Activated CD4-positive, alpha-beta memory T cell treated with anti-CD3 and anti-CD28 coated beads, Interleukin-2, amount 10 ng/mL, durations not matched to agents 7 days and 5 days (primary cell): ENCODE data around the gene MRPS27. TPM values are rescaled to one million over a fixed set of nuclear protein-coding genes. Genes with fewer than 3 reads are reported as not detected.

Experiments
- CTCF ChIA-PET: fragments of 350-600 bp; sonication (Branson Sonifier 250); formaldehyde crosslinking; loops from one replicate; lab custom pipeline; 2021; ENCODE audit warnings: antibody characterized with exemption, inconsistent platforms; lab: Charles Lee
- POLR2A ChIA-PET: fragments of 350-600 bp; sonication (Branson Sonifier 250); formaldehyde crosslinking; loops from one replicate; lab custom pipeline; 2021; ENCODE audit warnings: antibody characterized with exemption; lab: Charles Lee
- DNase-seq: peaks from one replicate; pipeline ENCODE4 v3.0.0-alpha.2; 2020
- H3K27ac Mint-ChIP-seq: one replicate; pipeline ENCODE4 v1.8.0; 2021; ENCODE audit warnings: mild to moderate bottlenecking, mixed read lengths
- H3K27me3 Mint-ChIP-seq: one replicate; pipeline ENCODE4 v1.8.0; 2021; ENCODE audit warnings: mixed read lengths
- H3K36me3 Mint-ChIP-seq: one replicate; pipeline ENCODE4 v1.8.0; 2021; ENCODE audit warnings: low read depth, mixed read lengths
- H3K4me1 Mint-ChIP-seq: one replicate; pipeline ENCODE4 v1.8.0; 2021; ENCODE audit warnings: mixed read lengths
- H3K4me3 Mint-ChIP-seq: one replicate; pipeline ENCODE4 v1.8.0; 2021; ENCODE audit warnings: mild to moderate bottlenecking, mixed read lengths
- H3K9me3 Mint-ChIP-seq: one replicate; pipeline ENCODE4 v1.8.0; 2021; ENCODE audit warnings: mixed read lengths
- total RNA-seq, 2 experiments: library from RNA; stranded (reverse); gene quantifications; one replicate each; pipeline ENCODE4 v1.2.3, GENCODE V29; 2021

Gene MRPS27
- total RNA-seq, 2 experiments from 2014 or later = 34.5 to 41.1 TPM

DNA sequence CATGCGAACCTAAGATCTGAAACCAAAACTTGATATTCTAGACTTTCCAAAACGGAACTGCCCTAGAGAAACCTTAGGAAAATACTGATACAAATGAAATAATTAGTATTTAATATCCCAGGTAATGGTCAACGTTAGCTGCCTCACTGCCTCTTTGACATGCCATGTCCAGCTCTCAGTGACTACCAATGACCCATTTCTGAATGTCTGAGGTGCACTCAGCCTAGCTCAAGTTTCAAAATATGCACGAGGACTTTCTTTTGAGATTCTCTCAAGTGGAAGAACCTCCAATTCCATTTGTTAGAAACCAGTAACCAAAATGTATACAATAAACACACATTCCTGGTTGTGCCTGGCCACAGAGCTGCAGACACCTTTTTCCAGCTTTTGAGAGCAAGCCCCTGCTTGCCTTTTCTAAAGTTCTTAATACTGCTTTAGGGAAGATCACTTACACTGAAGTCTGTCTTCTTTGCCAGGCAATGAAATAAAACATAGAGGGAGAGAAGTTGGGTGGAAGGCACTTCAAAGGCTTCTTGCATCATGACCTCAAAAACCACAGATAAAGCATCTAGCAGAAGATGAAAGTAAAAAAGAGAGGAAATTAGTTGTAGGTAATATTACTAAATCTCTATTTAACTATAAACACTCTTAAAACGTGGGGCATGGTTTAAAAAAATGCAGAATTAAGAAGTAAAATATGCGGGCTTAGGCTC is 87.9 kb downstream of the MRPS27 start:
- no peak for DNase-seq
- peaks cover 32% of the 10 kb centered on the region for H3K4me1 Mint-ChIP-seq
- CTCF ChIA-PET = no interaction called here
- peaks cover 31% of the 10 kb centered on the region for H3K27me3 Mint-ChIP-seq
- H3K4me3 Mint-ChIP-seq = no peak overlapping the region
- no peaks in the 10 kb centered on the region for H3K9me3 Mint-ChIP-seq
- no peak overlapping the region for H3K27ac Mint-ChIP-seq
- H3K36me3 Mint-ChIP-seq = peaks cover 47% of the 10 kb centered on the region
- POLR2A ChIA-PET = interaction anchor here (0.8 to 1.4 kb wide), 3 partner anchors 11 to 76 kb away, joined by 3 to 6 read pairs (median 3); no protein-coding TSS in a partner anchor

DNA sequence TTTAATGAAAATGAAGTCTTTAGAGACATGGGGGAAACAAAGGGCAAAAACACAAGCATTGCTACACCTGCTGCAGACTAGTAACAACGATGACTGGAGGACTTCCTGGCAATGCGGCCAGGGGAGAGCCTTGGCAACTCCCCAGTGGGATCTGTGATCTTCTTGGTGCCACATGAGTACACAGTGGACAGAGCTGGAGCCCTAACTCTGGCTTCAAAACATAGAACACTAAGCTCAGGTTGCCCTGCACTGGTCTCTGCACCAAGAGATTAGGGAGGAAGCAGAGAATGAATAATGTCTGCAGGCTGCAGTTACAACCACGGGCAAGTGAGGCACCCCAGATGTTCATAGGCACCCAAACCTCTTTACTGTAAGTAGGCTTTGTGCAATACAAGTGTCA is 91.1 kb downstream of the MRPS27 start:
- Mint-ChIP-seq H3K4me3 (no peak overlapping the region), H3K36me3 (peaks cover 59% of the 10 kb centered on the region), H3K27me3 (peaks cover 18% of the 10 kb centered on the region), H3K9me3 (no peaks in the 10 kb centered on the region), H3K4me1 (peaks cover 15% of the 10 kb centered on the region), H3K27ac (no peak overlapping the region)
- ChIA-PET CTCF (interaction anchor here (1.2 kb wide), 1 partner anchor 15 kb away, joined by 3 read pairs; no protein-coding TSS in a partner anchor), POLR2A (no interaction called here)
- DNase-seq = no peak

- Mint-ChIP-seq H3K4me3 (no peak overlapping the region), H3K9me3 (no peaks in the 10 kb centered on the region), H3K27me3 (peaks cover 14% of the 10 kb centered on the region), H3K27ac (no peak overlapping the region), H3K36me3 (peaks cover 70% of the 10 kb centered on the region), H3K4me1 (peaks cover under 1% of the 10 kb centered on the region)
- POLR2A ChIA-PET = no interaction called here
- no peak for DNase-seq
- CTCF ChIA-PET = no interaction called here
Measured at GRCh38 chr5:72226950-72227349, 93.1 kb downstream of the MRPS27 start.

DNA sequence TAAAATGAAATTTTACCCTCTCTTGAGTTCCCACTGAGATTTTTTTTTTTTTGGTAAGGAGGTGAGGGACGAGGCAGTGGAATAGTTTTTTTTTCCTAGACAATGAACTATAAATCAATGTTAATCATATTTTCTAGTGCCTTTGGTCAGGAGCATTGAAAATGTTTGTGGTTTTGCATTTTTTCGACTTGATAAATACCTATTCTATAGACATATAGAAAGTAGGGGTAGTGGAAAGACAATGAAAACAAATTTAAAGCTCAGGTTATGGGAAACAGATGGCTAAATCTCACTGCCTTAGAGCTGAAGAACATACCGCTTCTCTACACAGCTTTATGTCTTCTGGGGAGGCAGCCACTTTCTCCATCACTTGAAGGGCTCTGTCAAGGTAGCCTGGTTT is 94.3 kb downstream of the MRPS27 start:
- Mint-ChIP-seq H3K36me3 (peaks cover 70% of the 10 kb centered on the region), H3K27me3 (peaks cover 7% of the 10 kb centered on the region)
- POLR2A ChIA-PET = no interaction called here

GRCh38 chr5:72224946-72225463 is 95.0 kb downstream of the MRPS27 start:
- POLR2A ChIA-PET = no interaction called here
- Mint-ChIP-seq H3K27ac (no peak overlapping the region), H3K4me1 (no peaks in the 10 kb centered on the region), H3K27me3 (no peaks in the 10 kb centered on the region), H3K9me3 (no peaks in the 10 kb centered on the region), H3K4me3 (no peak overlapping the region), H3K36me3 (peaks cover 69% of the 10 kb centered on the region)
- no peak for DNase-seq
- CTCF ChIA-PET = no interaction called here

More for the DNA sequence above, 94.3 kb downstream of the MRPS27 start:
- DNase-seq = no peak
- Mint-ChIP-seq H3K9me3 (no peaks in the 10 kb centered on the region), H3K4me3 (no peak overlapping the region), H3K4me1 (no peaks in the 10 kb centered on the region), H3K27ac (no peak overlapping the region)
- CTCF ChIA-PET = no interaction called here

DNA sequence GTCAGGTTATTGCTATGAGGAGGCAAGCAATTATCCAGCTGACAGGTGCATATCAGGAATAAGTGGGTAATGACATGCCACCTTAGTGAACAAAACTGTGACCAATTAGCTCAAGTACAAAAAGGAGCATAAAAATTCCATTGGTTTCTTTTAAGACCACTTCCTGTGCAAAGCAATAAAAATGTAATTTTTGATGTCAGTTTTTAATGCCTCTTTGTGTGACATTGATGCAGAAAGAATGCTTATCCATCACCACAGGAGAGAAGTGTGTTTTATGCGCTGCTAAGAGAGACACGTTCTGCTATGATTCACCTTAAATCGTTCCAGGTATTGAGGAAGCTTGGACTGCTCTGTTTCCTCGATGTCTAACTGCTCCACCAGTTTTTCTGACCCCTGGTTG is 96.7 kb downstream of the MRPS27 start:
- Mint-ChIP-seq H3K27ac (no peak overlapping the region), H3K9me3 (no peaks in the 10 kb centered on the region), H3K4me3 (no peak overlapping the region), H3K27me3 (no peaks in the 10 kb centered on the region), H3K36me3 (peaks cover 80% of the 10 kb centered on the region), H3K4me1 (no peaks in the 10 kb centered on the region)
- ChIA-PET POLR2A (interaction anchor here (1.1 kb wide), 1 partner anchor 11 kb away, joined by 4 read pairs; no protein-coding TSS in a partner anchor), CTCF (interaction anchor here (1.2 kb wide), 1 partner anchor 45 kb away, joined by 3 read pairs; no protein-coding TSS in a partner anchor)
- no peak for DNase-seq

- H3K4me3 Mint-ChIP-seq = no peak overlapping the region
- no peak overlapping the region for H3K27ac Mint-ChIP-seq
- ChIA-PET CTCF (no interaction called here), POLR2A (no interaction called here)
- H3K9me3 Mint-ChIP-seq = no peaks in the 10 kb centered on the region
- peaks cover 83% of the 10 kb centered on the region for H3K36me3 Mint-ChIP-seq
- DNase-seq = no peak
- no peaks in the 10 kb centered on the region for H3K27me3 Mint-ChIP-seq
- no peaks in the 10 kb centered on the region for H3K4me1 Mint-ChIP-seq
Measured at GRCh38 chr5:72222521-72222920, 97.5 kb downstream of the MRPS27 start.

- no peak overlapping the region for H3K27ac Mint-ChIP-seq
- no peak for DNase-seq
- no peaks in the 10 kb centered on the region for H3K27me3 Mint-ChIP-seq
- H3K4me1 Mint-ChIP-seq = no peaks in the 10 kb centered on the region
- peaks cover 84% of the 10 kb centered on the region for H3K36me3 Mint-ChIP-seq
- ChIA-PET POLR2A (interaction anchor here (1.4 kb wide), 2 partner anchors 10 to 26 kb away, joined by 3 to 4 read pairs; no protein-coding TSS in a partner anchor), CTCF (no interaction called here)
- H3K9me3 Mint-ChIP-seq = no peaks in the 10 kb centered on the region
- H3K4me3 Mint-ChIP-seq = no peak overlapping the region
Measured at GRCh38 chr5:72221541-72221940, 98.5 kb downstream of the MRPS27 start.

DNA sequence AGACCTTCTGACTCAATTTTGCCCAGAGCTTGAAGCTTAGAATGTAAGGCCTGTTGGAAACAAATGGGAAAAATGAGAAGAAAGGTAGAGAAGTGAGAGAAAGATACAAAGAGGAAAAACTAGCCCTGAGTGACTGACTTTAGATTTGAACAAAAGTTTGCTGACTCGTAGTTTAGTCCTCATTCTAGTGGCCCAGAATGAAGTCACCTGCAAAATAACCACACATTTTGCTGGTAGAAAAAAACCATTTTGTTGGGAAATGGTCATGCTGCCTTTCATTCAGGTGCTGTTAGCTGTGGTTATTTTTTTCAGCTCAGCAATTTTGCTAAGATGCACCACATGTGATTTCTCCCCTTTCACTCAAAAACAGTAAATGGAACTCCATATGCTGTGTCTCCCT is 98.9 kb downstream of the MRPS27 start:
- Mint-ChIP-seq H3K27me3 (no peaks in the 10 kb centered on the region), H3K36me3 (peaks cover 80% of the 10 kb centered on the region), H3K27ac (no peak overlapping the region), H3K4me1 (no peaks in the 10 kb centered on the region), H3K9me3 (no peaks in the 10 kb centered on the region), H3K4me3 (no peak overlapping the region)
- DNase-seq = no peak
- ChIA-PET POLR2A (interaction anchor here (1.4 kb wide), 2 partner anchors 11 to 27 kb away, joined by 3 to 4 read pairs; no protein-coding TSS in a partner anchor), CTCF (no interaction called here)

GRCh38 chr5:72216756-72217155 is 103.3 kb downstream of the MRPS27 start:
- Mint-ChIP-seq H3K27me3 (no peaks in the 10 kb centered on the region), H3K9me3 (no peaks in the 10 kb centered on the region), H3K36me3 (peaks cover 47% of the 10 kb centered on the region), H3K4me3 (no peak overlapping the region), H3K4me1 (no peaks in the 10 kb centered on the region), H3K27ac (no peak overlapping the region)
- DNase-seq = no peak
- CTCF ChIA-PET = interaction anchor here (0.8 kb wide), 1 partner anchor 20 kb away, joined by 3 read pairs; no protein-coding TSS in a partner anchor
- POLR2A ChIA-PET = interaction anchor here (1.4 kb wide), 1 partner anchor 9 kb away, joined by 3 read pairs; no protein-coding TSS in a partner anchor

DNA sequence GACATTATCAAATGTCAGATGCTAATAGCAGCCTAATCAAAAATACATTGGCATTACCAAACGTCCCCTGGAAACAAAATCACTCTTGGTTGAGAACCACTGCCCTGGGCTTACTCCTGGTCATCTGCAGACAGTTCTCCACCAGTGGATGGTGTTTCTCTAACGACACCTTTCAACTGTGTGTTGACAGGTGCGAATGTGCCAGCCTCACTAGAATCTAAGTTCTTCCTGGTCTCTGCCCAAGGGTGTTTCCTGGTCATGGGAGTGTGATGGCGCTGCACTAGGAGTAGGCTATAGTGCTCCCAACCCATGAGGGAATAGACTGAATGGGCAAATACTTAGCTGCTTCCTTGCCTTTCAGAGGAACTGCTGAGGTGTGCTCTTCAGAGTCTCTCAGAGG is 105.9 kb downstream of the MRPS27 start:
- H3K9me3 Mint-ChIP-seq = no peaks in the 10 kb centered on the region
- no peak for DNase-seq
- no peak overlapping the region for H3K4me3 Mint-ChIP-seq
- no peaks in the 10 kb centered on the region for H3K4me1 Mint-ChIP-seq
- ChIA-PET CTCF (interaction anchor here (1.5 kb wide), 1 partner anchor 15 kb away, joined by 3 read pairs; no protein-coding TSS in a partner anchor), POLR2A (no interaction called here)
- peaks cover 24% of the 10 kb centered on the region for H3K36me3 Mint-ChIP-seq
- no peak overlapping the region for H3K27ac Mint-ChIP-seq
- H3K27me3 Mint-ChIP-seq = no peaks in the 10 kb centered on the region

- DNase-seq = no peak
- H3K4me1 Mint-ChIP-seq = no peaks in the 10 kb centered on the region
- no peak overlapping the region for H3K4me3 Mint-ChIP-seq
- peaks cover 17% of the 10 kb centered on the region for H3K36me3 Mint-ChIP-seq
- no peaks in the 10 kb centered on the region for H3K9me3 Mint-ChIP-seq
- CTCF ChIA-PET = interaction anchor here (1.5 kb wide), 1 partner anchor 16 kb away, joined by 3 read pairs; no protein-coding TSS in a partner anchor
- peaks cover 2% of the 10 kb centered on the region for H3K27me3 Mint-ChIP-seq
- POLR2A ChIA-PET = no interaction called here
- H3K27ac Mint-ChIP-seq = no peak overlapping the region
Measured at GRCh38 chr5:72213482-72213881, 106.6 kb downstream of the MRPS27 start.

DNA sequence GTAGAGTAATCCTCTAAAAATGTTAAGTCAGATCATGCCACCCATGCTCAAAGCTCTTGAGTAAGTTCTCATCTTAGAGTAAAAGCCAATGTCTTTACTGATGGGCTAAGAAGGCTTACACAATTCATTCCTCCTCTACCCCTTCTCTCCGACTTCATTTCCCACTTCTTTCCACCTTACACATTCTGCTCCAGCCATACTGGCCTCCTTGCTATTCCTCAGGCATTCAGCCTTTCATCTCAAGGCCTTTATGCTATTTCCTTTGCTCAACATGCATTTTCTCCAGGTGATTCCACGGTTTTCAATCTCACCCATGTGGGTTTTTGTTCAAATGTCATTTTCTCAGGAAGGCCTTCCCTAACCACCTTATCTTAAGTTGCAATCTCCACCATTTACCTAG is 107.9 kb downstream of the MRPS27 start:
- peaks cover 9% of the 10 kb centered on the region for H3K27me3 Mint-ChIP-seq
- ChIA-PET CTCF (no interaction called here), POLR2A (no interaction called here)
- H3K9me3 Mint-ChIP-seq = no peaks in the 10 kb centered on the region
- H3K4me3 Mint-ChIP-seq = no peak overlapping the region
- H3K27ac Mint-ChIP-seq = no peak overlapping the region
- H3K4me1 Mint-ChIP-seq = no peaks in the 10 kb centered on the region
- DNase-seq = no peak
- H3K36me3 Mint-ChIP-seq = peaks cover 6% of the 10 kb centered on the region
